ENCODE data around the gene ADGRA1.

ADGRA1 gene

GRCh38 chr10:133039107-133039802 lies 48.5 kb upstream of the ADGRA1 start:
- no peaks in the 10 kb centered on the region for H3F3A ChIP-seq (ENCODE audit: insufficient read depth, low read length)
- H3K4me2 ChIP-seq (ENCODE audit: low read length) = no peak overlapping the region
- no peak overlapping the region for H2AFZ ChIP-seq (ENCODE audit: low read length)
- H3K9ac ChIP-seq (ENCODE audit: low read length) = no peak overlapping the region
- H3K4me1 ChIP-seq (ENCODE audit: insufficient read depth, low read length, severe bottlenecking) = no peaks in the 10 kb centered on the region
- no peaks in the 10 kb centered on the region for H3K27me3 ChIP-seq (ENCODE audit: insufficient read depth, low read length)
- no peak overlapping the region for H3K27ac ChIP-seq (ENCODE audit: low read depth, low read length, poor library complexity, severe bottlenecking)
- no peaks in the 10 kb centered on the region for H4K20me1 ChIP-seq (ENCODE audit: insufficient read depth, low read length)
- H3K9me2 ChIP-seq (ENCODE audit: low read depth, low read length) = no peaks in the 10 kb centered on the region
- no peaks in the 10 kb centered on the region for H3K79me2 ChIP-seq (ENCODE audit: insufficient read depth, low read length)
- no peaks in the 10 kb centered on the region for H3K36me3 ChIP-seq (ENCODE audit: insufficient read depth, low read length)
- TF ChIP-seq EZH2 (IDR thresholded peaks at IDR 0.05; ENCODE audit: borderline replicate concordance, low read length) = no peak
- TF ChIP-seq, protein P1, sequence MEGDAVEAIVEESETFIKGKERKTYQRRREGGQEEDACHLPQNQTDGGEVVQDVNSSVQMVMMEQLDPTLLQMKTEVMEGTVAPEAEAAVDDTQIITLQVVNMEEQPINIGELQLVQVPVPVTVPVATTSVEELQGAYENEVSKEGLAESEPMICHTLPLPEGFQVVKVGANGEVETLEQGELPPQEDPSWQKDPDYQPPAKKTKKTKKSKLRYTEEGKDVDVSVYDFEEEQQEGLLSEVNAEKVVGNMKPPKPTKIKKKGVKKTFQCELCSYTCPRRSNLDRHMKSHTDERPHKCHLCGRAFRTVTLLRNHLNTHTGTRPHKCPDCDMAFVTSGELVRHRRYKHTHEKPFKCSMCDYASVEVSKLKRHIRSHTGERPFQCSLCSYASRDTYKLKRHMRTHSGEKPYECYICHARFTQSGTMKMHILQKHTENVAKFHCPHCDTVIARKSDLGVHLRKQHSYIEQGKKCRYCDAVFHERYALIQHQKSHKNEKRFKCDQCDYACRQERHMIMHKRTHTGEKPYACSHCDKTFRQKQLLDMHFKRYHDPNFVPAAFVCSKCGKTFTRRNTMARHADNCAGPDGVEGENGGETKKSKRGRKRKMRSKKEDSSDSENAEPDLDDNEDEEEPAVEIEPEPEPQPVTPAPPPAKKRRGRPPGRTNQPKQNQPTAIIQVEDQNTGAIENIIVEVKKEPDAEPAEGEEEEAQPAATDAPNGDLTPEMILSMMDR (IDR thresholded peaks at IDR 0.05; ENCODE audit: low read length) = no peak
- H3K9me3 ChIP-seq (ENCODE audit: low read length) = no peaks in the 10 kb centered on the region
- no peak overlapping the region for H3K4me3 ChIP-seq (ENCODE audit: low read depth, low read length, poor library complexity, severe bottlenecking)

DNA sequence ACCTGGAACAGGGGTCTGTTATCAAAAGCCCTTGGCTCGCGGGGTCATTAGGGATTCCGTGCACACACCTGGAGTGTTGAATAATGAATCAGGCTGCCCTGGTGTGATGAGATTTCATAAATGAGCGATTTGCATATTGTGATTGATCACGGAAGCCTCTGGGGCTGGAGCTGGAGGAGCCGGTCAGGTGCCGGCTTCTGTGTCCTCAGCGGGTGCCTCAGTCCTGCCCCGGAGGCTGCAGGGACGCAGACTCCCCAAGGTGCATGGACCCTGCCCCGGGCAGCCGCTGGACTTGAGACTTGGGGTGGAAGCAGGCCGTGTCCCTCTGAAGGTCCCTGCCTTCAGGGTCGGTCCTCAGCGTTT lies 47.9 kb upstream of the ADGRA1 start:
- Histone ChIP-seq H3K27me3 (ENCODE audit: insufficient read depth, low read length) (no peaks in the 10 kb centered on the region), H3K9ac (ENCODE audit: low read length) (no peak overlapping the region), H3K4me1 (ENCODE audit: insufficient read depth, low read length, severe bottlenecking) (no peaks in the 10 kb centered on the region), H4K20me1 (ENCODE audit: insufficient read depth, low read length) (no peaks in the 10 kb centered on the region), H3K4me3 (ENCODE audit: low read depth, low read length, poor library complexity, severe bottlenecking) (no peak overlapping the region), H3K9me3 (ENCODE audit: low read length) (no peaks in the 10 kb centered on the region), H2AFZ (ENCODE audit: low read length) (no peak overlapping the region), H3K27ac (ENCODE audit: low read depth, low read length, poor library complexity, severe bottlenecking) (no peak overlapping the region), H3K79me2 (ENCODE audit: insufficient read depth, low read length) (no peaks in the 10 kb centered on the region), H3K9me2 (ENCODE audit: low read depth, low read length) (no peaks in the 10 kb centered on the region), H3K4me2 (ENCODE audit: low read length) (no peak overlapping the region), H3K36me3 (ENCODE audit: insufficient read depth, low read length) (no peaks in the 10 kb centered on the region), H3F3A (ENCODE audit: insufficient read depth, low read length) (no peaks in the 10 kb centered on the region)
- TF ChIP-seq, protein P1 (IDR thresholded peaks at IDR 0.05; ENCODE audit: low read length) = no peak
- TF ChIP-seq EZH2 (IDR thresholded peaks at IDR 0.05; ENCODE audit: borderline replicate concordance, low read length) = no peak

DNA sequence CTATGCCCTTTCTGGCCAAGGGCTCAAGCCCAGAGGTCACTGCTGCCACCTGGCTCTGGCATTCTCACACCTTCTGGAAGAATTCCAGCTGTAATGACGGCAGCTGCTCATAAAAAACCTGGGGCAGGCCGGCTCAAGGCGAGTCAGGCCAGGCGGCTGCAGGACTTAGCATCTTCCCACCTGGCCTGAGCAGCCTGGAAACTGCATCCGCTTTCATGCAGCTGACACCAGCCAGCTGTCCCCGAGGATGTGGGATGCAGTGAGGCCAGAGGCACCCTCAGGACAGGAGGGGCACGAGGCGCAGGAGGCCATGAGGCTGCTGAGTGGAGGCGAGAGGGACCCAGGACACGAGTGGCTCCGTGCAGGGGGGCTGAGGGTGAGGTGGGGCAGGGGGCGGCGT lies 47.5 kb upstream of the ADGRA1 start:
- H3F3A ChIP-seq (ENCODE audit: insufficient read depth, low read length) = no peaks in the 10 kb centered on the region
- TF ChIP-seq, protein P1 (IDR thresholded peaks at IDR 0.05; ENCODE audit: low read length) = no peak
- TF ChIP-seq EZH2 (IDR thresholded peaks at IDR 0.05; ENCODE audit: borderline replicate concordance, low read length) = no peak
- no peaks in the 10 kb centered on the region for H3K9me2 ChIP-seq (ENCODE audit: low read depth, low read length)
- no peaks in the 10 kb centered on the region for H3K4me1 ChIP-seq (ENCODE audit: insufficient read depth, low read length, severe bottlenecking)
- no peaks in the 10 kb centered on the region for H3K27me3 ChIP-seq (ENCODE audit: insufficient read depth, low read length)
- H2AFZ ChIP-seq (ENCODE audit: low read length) = no peak overlapping the region
- H3K9ac ChIP-seq (ENCODE audit: low read length) = no peak overlapping the region
- no peaks in the 10 kb centered on the region for H3K9me3 ChIP-seq (ENCODE audit: low read length)
- H3K27ac ChIP-seq (ENCODE audit: low read depth, low read length, poor library complexity, severe bottlenecking) = no peak overlapping the region
- no peaks in the 10 kb centered on the region for H4K20me1 ChIP-seq (ENCODE audit: insufficient read depth, low read length)
- no peaks in the 10 kb centered on the region for H3K36me3 ChIP-seq (ENCODE audit: insufficient read depth, low read length)
- H3K4me2 ChIP-seq (ENCODE audit: low read length) = no peak overlapping the region
- H3K79me2 ChIP-seq (ENCODE audit: insufficient read depth, low read length) = no peaks in the 10 kb centered on the region
- no peak overlapping the region for H3K4me3 ChIP-seq (ENCODE audit: low read depth, low read length, poor library complexity, severe bottlenecking)

Data from OCI-LY1 (cell line).